Osteoblast (primary cell): ENCODE measurements around the gene NSMCE1. TPM values are rescaled to one million over a fixed set of nuclear protein-coding genes. Genes with fewer than 3 reads are reported as not detected.

Source experiments
- DNase-seq: peaks from one replicate; pipeline ENCODE4 v3.0.0; 2011; ENCODE audit warnings: low spot score, mixed read lengths; ENCODE audit not compliant: insufficient read length; ENCODE audit errors: missing footprints
- H2AFZ ChIP-seq: 2 replicates; pipeline ENCODE4 v1.6.0; 2011; ENCODE audit warnings: mild to moderate bottlenecking, low read length
- H3K27ac ChIP-seq: 2 replicates; pipeline ENCODE4 v1.5.1; 2011; ENCODE audit warnings: mild to moderate bottlenecking, low read depth, low read length, moderate library complexity
- H3K27me3 ChIP-seq: 2 replicates; pipeline ENCODE4 v1.6.0; 2012; ENCODE audit warnings: mild to moderate bottlenecking, control low read depth, inconsistent platforms, low read length, moderate library complexity; ENCODE audit not compliant: insufficient read depth
- H3K36me3 ChIP-seq: 2 replicates; pipeline ENCODE4 v1.5.1; 2011; ENCODE audit warnings: mild to moderate bottlenecking, low read length, control low read depth, moderate library complexity; ENCODE audit not compliant: insufficient read depth
- H3K4me1 ChIP-seq: 2 replicates; pipeline ENCODE4 v1.5.1; 2011; ENCODE audit warnings: mild to moderate bottlenecking, low read length, control low read depth, moderate library complexity; ENCODE audit not compliant: insufficient read depth
- H3K4me2 ChIP-seq: 2 replicates; pipeline ENCODE4 v1.6.0; 2011; ENCODE audit warnings: mild to moderate bottlenecking, low read length; ENCODE audit not compliant: insufficient read depth
- H3K4me3 ChIP-seq: fragments of 200-600 bp; sonication (generic); 3 replicates; pipeline ENCODE4 v1.5.1; 2012; ENCODE audit warnings: mild to moderate bottlenecking, low read length, inconsistent platforms; ENCODE audit not compliant: insufficient read depth
- H3K79me2 ChIP-seq: 2 replicates; pipeline ENCODE4 v1.6.0; 2012; ENCODE audit warnings: mild to moderate bottlenecking, low read length, control low read depth, inconsistent platforms; ENCODE audit not compliant: insufficient read depth
- H3K9me3 ChIP-seq: 2 replicates; pipeline ENCODE4 v1.5.1; 2011; ENCODE audit warnings: low read depth, low read length, control low read depth
- H4K20me1 ChIP-seq: 2 replicates; pipeline ENCODE4 v1.6.0; 2012; ENCODE audit warnings: mild to moderate bottlenecking, low read length, control low read depth; ENCODE audit not compliant: insufficient read depth
- CTCF ChIP-seq: IDR thresholded peaks from 2 replicates; pipeline ENCODE4 v1.5.1; 2011; ENCODE audit warnings: mild to moderate bottlenecking, low read depth, low read length, moderate library complexity; ENCODE audit errors: extremely low read depth
- total RNA-seq: library from RNA; depleted of rRNA; stranded (reverse); fragments of >200 nt; gene quantifications from 2 replicates; pipeline ENCODE4 v1.2.3, GENCODE V29; 2012

The NSMCE1 gene
- total RNA-seq, 1 donor: 57.9 TPM

GRCh38 chr16:27224741-27225300 lies 43.8 kb downstream of the NSMCE1 start:
- H2AFZ ChIP-seq: no peak overlapping the region
- peak; percentile 77 for DNase-seq
- H3K4me2 ChIP-seq: no peak overlapping the region
- TF ChIP-seq CTCF: no peak
- no peak overlapping the region for H3K4me3 ChIP-seq
- H3K27me3 ChIP-seq: no peaks in the 10 kb centered on the region
- no peak overlapping the region for H3K27ac ChIP-seq
- H3K36me3 ChIP-seq: peaks cover 6% of the 10 kb centered on the region
- no peaks in the 10 kb centered on the region for H3K79me2 ChIP-seq
- H3K4me1 ChIP-seq: peaks cover 2% of the 10 kb centered on the region
- H3K9me3 ChIP-seq: no peaks in the 10 kb centered on the region
- H4K20me1 ChIP-seq: no peaks in the 10 kb centered on the region

- Histone ChIP-seq H3K36me3 (peaks cover 6% of the 10 kb centered on the region), H2AFZ (no peak overlapping the region), H3K9me3 (no peaks in the 10 kb centered on the region), H3K27ac (no peak overlapping the region), H4K20me1 (no peaks in the 10 kb centered on the region), H3K4me1 (peaks cover 2% of the 10 kb centered on the region), H3K4me2 (no peak overlapping the region), H3K79me2 (no peaks in the 10 kb centered on the region), H3K27me3 (no peaks in the 10 kb centered on the region), H3K4me3 (no peak overlapping the region)
- TF ChIP-seq CTCF: no peak
- peak; percentile 58 for DNase-seq
These were observed 44.3 kb downstream of the NSMCE1 start for GRCh38 chr16:27224271-27224737.

GRCh38 chr16:27223701-27224100 lies 44.9 kb downstream of the NSMCE1 start:
- TF ChIP-seq CTCF: no peak

GRCh38 chr16:27223226-27223610 lies 45.4 kb downstream of the NSMCE1 start:
- H2AFZ ChIP-seq: no peak overlapping the region
- no peaks in the 10 kb centered on the region for H3K79me2 ChIP-seq
- peaks cover 2% of the 10 kb centered on the region for H3K4me1 ChIP-seq
- no peaks in the 10 kb centered on the region for H4K20me1 ChIP-seq
- TF ChIP-seq CTCF: no peak
- H3K36me3 ChIP-seq: peaks cover 6% of the 10 kb centered on the region
- H3K4me3 ChIP-seq: no peak overlapping the region
- no peaks in the 10 kb centered on the region for H3K27me3 ChIP-seq
- no peak overlapping the region for H3K4me2 ChIP-seq
- no peaks in the 10 kb centered on the region for H3K9me3 ChIP-seq
- no peak overlapping the region for H3K27ac ChIP-seq
- no peak for DNase-seq

More at GRCh38 chr16:27223701-27224100, 44.9 kb downstream of the NSMCE1 start:
- Histone ChIP-seq H3K4me1 (peaks cover 2% of the 10 kb centered on the region), H3K79me2 (no peaks in the 10 kb centered on the region), H4K20me1 (no peaks in the 10 kb centered on the region), H3K9me3 (no peaks in the 10 kb centered on the region), H2AFZ (no peak overlapping the region), H3K27ac (no peak overlapping the region), H3K36me3 (peaks cover 6% of the 10 kb centered on the region), H3K4me2 (no peak overlapping the region), H3K4me3 (no peak overlapping the region), H3K27me3 (no peaks in the 10 kb centered on the region)
- peak; percentile 27 for DNase-seq
